Measurements from ENCODE around the gene CCDC47. TPM values are rescaled to one million over a fixed set of nuclear protein-coding genes. Genes with fewer than 3 reads are reported as not detected.

Gene CCDC47
- total and polyA plus RNA-seq, 2 of the 13 experiments (the other 11 are each of a cell fraction or from before 2014, with no cell fraction given), result 59.3 to 99.5 TPM

DNA sequence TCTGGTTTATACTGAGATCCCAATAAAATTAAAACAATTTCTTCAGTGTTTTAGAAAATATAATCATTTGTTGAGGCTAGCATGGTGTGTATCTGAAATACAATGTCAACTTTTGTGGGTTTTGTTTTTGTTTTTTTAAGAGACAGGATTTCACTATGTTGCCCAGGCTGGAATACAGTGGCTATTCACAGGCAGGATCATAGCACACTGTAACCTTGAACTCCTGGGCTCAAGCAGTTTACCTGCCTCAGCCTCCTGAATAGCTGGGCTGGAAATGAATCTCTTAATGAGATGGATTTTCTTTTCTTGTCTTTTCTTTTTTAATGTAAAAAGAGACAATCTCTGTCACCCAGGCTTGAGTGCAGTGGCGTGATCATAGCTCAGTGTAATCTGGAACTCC, 12.7 kb upstream of the CCDC47 start (continued):
- TF ChIP-seq SAP130 (CRISPR knock-in tag; IDR thresholded peaks at IDR 0.05; ENCODE audit: low read depth) (peak; percentile 66; the same call in 1 of the 2 replicates), ZBTB20 (CRISPR knock-in tag; IDR thresholded peaks at IDR 0.05; ENCODE audit: borderline replicate concordance, low read depth) (no peak), ZSCAN22 (CRISPR knock-in tag; IDR thresholded peaks at IDR 0.05) (no peak), ZSCAN31 (CRISPR knock-in tag; IDR thresholded peaks at IDR 0.05; ENCODE audit: low read depth) (no peak), POLR2AphosphoS5 (IDR thresholded peaks at IDR 0.05; ENCODE audit: low read depth, low read length) (no peak), PHF20 (CRISPR knock-in tag; IDR thresholded peaks at IDR 0.05) (no peak), RFX3 (CRISPR knock-in tag; IDR thresholded peaks at IDR 0.05) (no peak), AGO1 (IDR thresholded peaks at IDR 0.05; ENCODE audit: low read depth, low read length, poor library complexity, severe bottlenecking) (no peak), ATF1 (CRISPR knock-in tag; IDR thresholded peaks at IDR 0.05) (no peak), ZNF260 (CRISPR knock-in tag; IDR thresholded peaks at IDR 0.05; ENCODE audit: borderline replicate concordance, low read depth) (no peak), RBM22 (optimal IDR thresholded peaks at IDR 0.05; ENCODE audit: low read length) (peak; percentile 78), MAFG (CRISPR knock-in tag; IDR thresholded peaks at IDR 0.05) (no peak), MED1 (CRISPR knock-in tag; IDR thresholded peaks at IDR 0.05) (no peak; the same call in 1 of the 2 replicates), ZNF788 (CRISPR knock-in tag; IDR thresholded peaks at IDR 0.05; ENCODE audit: borderline replicate concordance) (no peak), SALL2 (CRISPR knock-in tag; IDR thresholded peaks at IDR 0.05) (no peak), IRF2 (CRISPR knock-in tag; IDR thresholded peaks at IDR 0.05) (no peak), ZNF567 (CRISPR knock-in tag; IDR thresholded peaks at IDR 0.05; ENCODE audit: borderline replicate concordance) (no peak), PTBP1 (IDR thresholded peaks at IDR 0.05; ENCODE audit: low read depth, low read length, poor library complexity, severe bottlenecking) (no peak)
- TF ChIP-seq, protein P1, sequence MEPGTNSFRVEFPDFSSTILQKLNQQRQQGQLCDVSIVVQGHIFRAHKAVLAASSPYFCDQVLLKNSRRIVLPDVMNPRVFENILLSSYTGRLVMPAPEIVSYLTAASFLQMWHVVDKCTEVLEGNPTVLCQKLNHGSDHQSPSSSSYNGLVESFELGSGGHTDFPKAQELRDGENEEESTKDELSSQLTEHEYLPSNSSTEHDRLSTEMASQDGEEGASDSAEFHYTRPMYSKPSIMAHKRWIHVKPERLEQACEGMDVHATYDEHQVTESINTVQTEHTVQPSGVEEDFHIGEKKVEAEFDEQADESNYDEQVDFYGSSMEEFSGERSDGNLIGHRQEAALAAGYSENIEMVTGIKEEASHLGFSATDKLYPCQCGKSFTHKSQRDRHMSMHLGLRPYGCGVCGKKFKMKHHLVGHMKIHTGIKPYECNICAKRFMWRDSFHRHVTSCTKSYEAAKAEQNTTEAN (CRISPR knock-in tag; conservative IDR thresholded peaks at IDR 0.05), result no peak
- TF ChIP-seq, protein P2, sequence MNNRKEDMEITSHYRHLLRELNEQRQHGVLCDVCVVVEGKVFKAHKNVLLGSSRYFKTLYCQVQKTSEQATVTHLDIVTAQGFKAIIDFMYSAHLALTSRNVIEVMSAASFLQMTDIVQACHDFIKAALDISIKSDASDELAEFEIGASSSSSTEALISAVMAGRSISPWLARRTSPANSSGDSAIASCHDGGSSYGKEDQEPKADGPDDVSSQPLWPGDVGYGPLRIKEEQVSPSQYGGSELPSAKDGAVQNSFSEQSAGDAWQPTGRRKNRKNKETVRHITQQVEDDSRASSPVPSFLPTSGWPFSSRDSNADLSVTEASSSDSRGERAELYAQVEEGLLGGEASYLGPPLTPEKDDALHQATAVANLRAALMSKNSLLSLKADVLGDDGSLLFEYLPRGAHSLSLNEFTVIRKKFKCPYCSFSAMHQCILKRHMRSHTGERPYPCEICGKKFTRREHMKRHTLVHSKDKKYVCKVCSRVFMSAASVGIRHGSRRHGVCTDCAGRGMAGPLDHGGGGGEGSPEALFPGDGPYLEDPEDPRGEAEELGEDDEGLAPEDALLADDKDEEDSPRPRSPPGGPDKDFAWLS (CRISPR knock-in tag; IDR thresholded peaks at IDR 0.05; ENCODE audit: borderline replicate concordance), result no peak
- TF ChIP-seq, protein P3, sequence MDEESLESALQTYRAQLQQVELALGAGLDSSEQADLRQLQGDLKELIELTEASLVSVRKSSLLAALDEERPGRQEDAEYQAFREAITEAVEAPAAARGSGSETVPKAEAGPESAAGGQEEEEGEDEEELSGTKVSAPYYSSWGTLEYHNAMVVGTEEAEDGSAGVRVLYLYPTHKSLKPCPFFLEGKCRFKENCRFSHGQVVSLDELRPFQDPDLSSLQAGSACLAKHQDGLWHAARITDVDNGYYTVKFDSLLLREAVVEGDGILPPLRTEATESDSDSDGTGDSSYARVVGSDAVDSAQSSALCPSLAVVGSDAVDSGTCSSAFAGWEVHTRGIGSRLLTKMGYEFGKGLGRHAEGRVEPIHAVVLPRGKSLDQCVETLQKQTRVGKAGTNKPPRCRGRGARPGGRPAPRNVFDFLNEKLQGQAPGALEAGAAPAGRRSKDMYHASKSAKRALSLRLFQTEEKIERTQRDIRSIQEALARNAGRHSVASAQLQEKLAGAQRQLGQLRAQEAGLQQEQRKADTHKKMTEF (CRISPR knock-in tag; IDR thresholded peaks at IDR 0.05), result 0 out of 2 replicates have a peak, but pooled peaks have one; percentile 34
- TF ChIP-seq, protein P4, sequence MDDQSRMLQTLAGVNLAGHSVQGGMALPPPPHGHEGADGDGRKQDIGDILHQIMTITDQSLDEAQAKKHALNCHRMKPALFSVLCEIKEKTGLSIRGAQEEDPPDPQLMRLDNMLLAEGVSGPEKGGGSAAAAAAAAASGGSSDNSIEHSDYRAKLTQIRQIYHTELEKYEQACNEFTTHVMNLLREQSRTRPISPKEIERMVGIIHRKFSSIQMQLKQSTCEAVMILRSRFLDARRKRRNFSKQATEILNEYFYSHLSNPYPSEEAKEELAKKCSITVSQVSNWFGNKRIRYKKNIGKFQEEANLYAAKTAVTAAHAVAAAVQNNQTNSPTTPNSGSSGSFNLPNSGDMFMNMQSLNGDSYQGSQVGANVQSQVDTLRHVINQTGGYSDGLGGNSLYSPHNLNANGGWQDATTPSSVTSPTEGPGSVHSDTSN (CRISPR knock-in tag; IDR thresholded peaks at IDR 0.05; ENCODE audit: borderline replicate concordance), result no peak
- TF ChIP-seq, protein P5, sequence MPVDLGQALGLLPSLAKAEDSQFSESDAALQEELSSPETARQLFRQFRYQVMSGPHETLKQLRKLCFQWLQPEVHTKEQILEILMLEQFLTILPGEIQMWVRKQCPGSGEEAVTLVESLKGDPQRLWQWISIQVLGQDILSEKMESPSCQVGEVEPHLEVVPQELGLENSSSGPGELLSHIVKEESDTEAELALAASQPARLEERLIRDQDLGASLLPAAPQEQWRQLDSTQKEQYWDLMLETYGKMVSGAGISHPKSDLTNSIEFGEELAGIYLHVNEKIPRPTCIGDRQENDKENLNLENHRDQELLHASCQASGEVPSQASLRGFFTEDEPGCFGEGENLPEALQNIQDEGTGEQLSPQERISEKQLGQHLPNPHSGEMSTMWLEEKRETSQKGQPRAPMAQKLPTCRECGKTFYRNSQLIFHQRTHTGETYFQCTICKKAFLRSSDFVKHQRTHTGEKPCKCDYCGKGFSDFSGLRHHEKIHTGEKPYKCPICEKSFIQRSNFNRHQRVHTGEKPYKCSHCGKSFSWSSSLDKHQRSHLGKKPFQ (CRISPR knock-in tag; IDR thresholded peaks at IDR 0.05; ENCODE audit: insufficient replicate concordance), result no peak
